NCI-H146 (cell line): ENCODE data around the gene DGKD.
"Not testable (repeated sequence)": the region's sequence is repeated elsewhere in the genome, so short reads cannot be mapped to it uniquely, and the experiment has no call there.

Experiments
- DNase-seq: peaks from one replicate; lab custom pipeline; 2025; lab: John Stamatoyannopoulos, UW

Gene DGKD, protein sequence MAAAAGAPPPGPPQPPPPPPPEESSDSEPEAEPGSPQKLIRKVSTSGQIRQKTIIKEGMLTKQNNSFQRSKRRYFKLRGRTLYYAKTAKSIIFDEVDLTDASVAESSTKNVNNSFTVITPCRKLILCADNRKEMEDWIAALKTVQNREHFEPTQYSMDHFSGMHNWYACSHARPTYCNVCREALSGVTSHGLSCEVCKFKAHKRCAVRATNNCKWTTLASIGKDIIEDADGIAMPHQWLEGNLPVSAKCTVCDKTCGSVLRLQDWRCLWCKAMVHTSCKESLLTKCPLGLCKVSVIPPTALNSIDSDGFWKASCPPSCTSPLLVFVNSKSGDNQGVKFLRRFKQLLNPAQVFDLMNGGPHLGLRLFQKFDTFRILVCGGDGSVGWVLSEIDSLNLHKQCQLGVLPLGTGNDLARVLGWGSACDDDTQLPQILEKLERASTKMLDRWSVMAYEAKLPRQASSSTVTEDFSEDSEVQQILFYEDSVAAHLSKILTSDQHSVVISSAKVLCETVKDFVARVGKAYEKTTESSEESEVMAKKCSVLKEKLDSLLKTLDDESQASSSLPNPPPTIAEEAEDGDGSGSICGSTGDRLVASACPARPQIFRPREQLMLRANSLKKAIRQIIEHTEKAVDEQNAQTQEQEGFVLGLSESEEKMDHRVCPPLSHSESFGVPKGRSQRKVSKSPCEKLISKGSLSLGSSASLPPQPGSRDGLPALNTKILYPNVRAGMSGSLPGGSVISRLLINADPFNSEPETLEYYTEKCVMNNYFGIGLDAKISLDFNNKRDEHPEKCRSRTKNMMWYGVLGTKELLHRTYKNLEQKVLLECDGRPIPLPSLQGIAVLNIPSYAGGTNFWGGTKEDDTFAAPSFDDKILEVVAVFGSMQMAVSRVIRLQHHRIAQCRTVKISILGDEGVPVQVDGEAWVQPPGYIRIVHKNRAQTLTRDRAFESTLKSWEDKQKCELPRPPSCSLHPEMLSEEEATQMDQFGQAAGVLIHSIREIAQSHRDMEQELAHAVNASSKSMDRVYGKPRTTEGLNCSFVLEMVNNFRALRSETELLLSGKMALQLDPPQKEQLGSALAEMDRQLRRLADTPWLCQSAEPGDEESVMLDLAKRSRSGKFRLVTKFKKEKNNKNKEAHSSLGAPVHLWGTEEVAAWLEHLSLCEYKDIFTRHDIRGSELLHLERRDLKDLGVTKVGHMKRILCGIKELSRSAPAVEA

DNA sequence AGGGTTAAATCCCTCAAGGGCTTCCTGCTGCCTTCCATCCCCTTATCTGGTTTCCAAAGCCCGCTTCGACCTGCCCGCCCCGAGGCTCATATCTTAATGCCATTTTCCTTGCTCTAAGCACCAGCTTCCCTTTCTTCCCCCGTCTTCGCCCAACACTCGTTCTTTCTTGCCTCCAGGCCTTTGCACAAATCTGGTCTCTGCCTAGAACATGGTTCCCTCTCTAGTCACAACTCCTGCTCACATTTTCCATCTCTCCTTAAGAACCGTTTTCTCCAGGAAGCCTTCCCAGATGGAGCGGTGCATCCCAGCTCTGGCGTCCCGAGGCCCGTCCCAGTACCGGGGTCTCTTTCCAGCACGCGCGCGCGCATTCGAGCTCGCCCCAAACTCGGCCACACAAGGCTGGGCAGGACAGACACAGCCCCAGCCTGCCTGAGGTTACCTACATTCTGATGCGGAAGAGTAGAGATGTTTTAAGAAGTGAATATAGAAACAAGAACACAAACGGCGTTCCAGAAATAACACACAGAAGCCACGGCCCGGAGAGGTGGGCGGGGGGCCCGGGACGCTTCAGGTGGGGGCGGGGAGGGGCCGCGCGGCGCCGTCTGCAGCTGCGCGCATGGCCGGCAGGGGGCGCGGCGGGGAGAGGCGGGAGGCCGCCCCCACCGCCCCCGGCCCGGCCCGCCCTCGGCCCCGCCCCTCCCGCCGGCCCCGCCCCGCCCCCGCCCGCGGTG, at the start of gene DGKD:
DGKD (plus strand) TSS at position 726 of the 731 bp plus-strand sequence. CDS start 25 bp downstream, outside the sequence.
- peak; percentile 57 for DNase-seq

GRCh38 chr2:233307565-233307964, 46.7 kb upstream of the DGKD start, which contains the start of gene SAG:
SAG (plus strand) TSS chr2:233307816; CDS start chr2:233309190, 1,374 bp downstream.
- DNase-seq = no peak

- DNase-seq = no peak
Observed at GRCh38 chr2:233311241-233311926, 42.9 kb upstream of the DGKD start.

DNA sequence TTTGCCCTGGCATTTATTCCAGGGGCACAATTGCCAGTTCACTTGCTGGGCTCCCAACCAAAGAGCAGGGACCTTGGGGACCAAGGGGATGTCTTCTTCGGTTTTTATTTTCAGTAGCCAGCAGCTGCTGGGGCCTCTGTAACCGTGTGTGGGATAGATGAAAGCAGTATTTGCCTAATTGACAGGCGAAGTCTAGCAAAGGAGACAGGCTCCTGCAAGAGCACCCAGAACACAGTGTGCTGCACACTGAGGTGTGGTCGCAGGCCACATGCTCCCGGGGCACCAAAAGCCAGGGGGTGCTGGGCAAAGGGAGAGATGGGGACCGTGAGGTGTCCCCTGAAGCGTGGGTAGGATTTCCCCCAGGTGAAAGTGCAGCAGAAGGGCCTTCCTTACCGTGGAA, 41.4 kb upstream of the DGKD start:
- DNase-seq = no peak

GRCh38 chr2:233314180-233314925, 39.9 kb upstream of the DGKD start:
- DNase-seq = no peak

- DNase-seq = no peak
Observed at GRCh38 chr2:233317196-233317943, 36.9 kb upstream of the DGKD start.

- DNase-seq = no peak
Observed at GRCh38 chr2:233319256-233319655, 35.0 kb upstream of the DGKD start.

- DNase-seq = no peak
Observed at GRCh38 chr2:233320470-233320869, 33.8 kb upstream of the DGKD start.

GRCh38 chr2:233321166-233321565, 33.1 kb upstream of the DGKD start:
- no peak for DNase-seq

DNA sequence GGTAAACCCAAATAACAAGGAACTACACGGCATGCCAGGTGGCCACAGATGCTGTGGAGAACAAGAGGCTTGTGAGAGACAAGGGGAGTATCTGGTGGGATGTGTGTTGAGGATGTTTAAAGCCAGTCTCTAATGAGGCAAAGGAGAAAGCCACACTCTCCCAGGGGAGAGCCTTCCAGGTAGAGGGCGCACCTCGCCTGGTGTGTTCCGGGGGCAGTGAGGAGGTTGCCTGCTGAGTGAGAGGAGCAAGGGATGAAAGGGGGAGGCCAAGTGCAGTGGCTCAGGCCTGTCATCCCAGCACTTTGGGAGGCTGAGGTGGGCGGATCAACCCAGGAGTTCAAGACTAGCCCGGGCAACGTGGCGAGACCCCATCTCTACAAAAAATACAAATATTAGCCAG, 30.4 kb upstream of the DGKD start:
- DNase-seq = no peak

DNA sequence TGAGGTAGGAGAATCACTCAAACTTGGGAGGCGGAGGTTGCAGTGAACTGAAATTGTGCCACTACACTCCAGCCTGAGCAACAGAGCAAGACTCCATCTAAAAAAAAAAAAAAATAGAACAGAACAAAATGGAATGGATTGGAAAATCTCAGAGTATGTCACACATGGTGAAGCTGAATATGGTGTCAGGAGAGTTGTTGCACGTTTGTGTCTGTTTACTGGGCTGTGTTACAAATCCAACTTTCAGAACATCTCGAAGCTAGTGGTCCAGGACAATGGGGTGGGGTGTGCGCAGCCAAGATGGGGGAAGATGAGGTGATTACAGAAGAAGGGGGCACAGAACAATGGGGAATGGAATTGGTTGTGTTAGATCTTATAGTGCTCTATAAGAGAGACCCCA, 29.0 kb upstream of the DGKD start:
- no peak for DNase-seq

DNA sequence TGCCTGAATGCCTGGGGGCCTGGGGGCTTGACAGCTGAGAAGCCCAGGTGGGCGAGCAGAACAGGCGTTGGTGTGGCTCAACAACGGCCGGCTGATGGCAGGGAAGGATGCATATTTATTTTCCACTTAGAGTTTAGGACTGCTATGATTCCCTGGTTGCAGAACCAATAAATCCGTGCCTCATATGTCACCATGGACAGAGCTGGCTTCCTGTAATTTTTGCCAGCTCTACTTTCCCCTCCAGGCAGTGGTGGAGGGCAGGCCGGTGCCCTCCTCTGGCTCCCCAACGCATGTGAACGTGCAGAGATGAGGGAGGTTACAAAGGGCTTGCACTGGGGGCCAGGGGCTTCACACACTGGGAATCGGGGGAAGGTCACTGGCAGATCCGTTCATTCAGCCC, 28.5 kb upstream of the DGKD start:
- no peak for DNase-seq

DNA sequence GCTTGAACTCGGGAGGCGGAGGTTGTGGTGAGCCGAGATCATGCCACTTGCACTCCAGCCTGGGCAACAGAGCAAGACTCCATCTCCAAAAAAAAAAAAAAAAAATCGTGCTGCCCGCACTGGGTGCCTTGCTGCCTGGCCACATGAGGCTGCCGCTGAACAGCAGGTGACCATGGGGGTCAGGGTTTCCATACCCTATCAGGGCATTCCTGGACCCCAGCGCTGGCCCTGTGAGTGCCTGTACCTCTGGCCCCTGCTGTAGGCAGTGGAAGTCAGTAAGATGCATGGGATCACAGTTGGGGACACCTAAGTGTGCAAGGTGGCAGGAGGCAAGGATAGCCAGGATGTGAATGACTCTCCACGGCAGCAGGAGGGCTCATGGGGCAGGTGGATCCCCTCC, 27.8 kb upstream of the DGKD start:
- no peak for DNase-seq

DNA sequence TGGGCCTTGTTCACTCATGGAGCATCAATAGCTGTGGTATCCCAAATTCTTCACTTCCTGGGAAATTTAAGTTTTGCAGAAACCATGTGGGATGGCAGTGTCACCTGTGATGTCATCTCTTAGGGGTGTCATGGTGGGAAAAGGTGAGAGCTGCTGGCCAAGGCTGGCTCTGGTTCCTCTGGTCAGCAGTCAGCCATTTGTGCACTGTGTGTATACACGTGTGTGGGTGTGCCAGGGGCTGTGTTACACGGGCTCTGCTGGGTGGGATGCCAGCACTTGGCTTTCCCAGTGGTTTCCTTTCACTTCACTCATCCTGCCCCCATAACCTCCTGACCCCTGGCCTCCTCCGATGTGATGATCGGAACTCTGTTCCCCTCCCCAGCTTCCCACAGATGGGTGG, 25.4 kb upstream of the DGKD start:
- no peak for DNase-seq

GRCh38 chr2:233329489-233330135, 24.7 kb upstream of the DGKD start:
- peak; percentile 95 for DNase-seq

GRCh38 chr2:233331536-233331935, 22.8 kb upstream of the DGKD start:
- no peak for DNase-seq

- DNase-seq = no peak
Observed at GRCh38 chr2:233332125-233332524, 22.2 kb upstream of the DGKD start.

- no peak for DNase-seq
Observed at GRCh38 chr2:233334915-233335314, 19.4 kb upstream of the DGKD start.

DNA sequence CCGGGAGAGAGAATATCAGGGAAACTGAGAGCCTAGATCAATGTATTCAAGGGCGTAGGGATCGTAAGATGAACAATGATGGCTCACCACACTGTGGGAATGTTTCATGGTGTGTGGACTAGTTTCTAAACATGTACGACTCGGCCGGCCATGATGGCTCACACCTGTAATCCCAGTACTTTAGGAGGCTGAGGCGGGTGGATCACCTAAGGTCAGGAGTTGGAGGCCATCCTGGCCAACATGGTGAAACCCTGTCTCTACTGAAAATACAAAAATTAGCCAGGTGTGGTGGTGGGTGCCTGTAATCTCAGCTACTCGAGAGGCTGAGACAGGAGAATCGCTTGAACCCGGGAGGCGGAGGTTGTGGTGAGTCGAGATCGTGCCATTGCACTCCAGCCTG, 18.2 kb upstream of the DGKD start:
- not testable (repeated sequence) for DNase-seq
